ENCODE measurements around the gene SIPA1L2.

Gene SIPA1L2, protein sequence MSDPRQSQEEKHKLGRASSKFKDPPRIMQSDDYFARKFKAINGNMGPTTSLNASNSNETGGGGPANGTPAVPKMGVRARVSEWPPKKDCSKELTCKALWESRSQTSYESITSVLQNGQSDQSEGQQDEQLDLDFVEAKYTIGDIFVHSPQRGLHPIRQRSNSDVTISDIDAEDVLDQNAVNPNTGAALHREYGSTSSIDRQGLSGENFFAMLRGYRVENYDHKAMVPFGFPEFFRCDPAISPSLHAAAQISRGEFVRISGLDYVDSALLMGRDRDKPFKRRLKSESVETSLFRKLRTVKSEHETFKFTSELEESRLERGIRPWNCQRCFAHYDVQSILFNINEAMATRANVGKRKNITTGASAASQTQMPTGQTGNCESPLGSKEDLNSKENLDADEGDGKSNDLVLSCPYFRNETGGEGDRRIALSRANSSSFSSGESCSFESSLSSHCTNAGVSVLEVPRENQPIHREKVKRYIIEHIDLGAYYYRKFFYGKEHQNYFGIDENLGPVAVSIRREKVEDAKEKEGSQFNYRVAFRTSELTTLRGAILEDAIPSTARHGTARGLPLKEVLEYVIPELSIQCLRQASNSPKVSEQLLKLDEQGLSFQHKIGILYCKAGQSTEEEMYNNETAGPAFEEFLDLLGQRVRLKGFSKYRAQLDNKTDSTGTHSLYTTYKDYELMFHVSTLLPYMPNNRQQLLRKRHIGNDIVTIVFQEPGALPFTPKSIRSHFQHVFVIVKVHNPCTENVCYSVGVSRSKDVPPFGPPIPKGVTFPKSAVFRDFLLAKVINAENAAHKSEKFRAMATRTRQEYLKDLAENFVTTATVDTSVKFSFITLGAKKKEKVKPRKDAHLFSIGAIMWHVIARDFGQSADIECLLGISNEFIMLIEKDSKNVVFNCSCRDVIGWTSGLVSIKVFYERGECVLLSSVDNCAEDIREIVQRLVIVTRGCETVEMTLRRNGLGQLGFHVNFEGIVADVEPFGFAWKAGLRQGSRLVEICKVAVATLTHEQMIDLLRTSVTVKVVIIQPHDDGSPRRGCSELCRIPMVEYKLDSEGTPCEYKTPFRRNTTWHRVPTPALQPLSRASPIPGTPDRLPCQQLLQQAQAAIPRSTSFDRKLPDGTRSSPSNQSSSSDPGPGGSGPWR (N-terminal part only)

DNA sequence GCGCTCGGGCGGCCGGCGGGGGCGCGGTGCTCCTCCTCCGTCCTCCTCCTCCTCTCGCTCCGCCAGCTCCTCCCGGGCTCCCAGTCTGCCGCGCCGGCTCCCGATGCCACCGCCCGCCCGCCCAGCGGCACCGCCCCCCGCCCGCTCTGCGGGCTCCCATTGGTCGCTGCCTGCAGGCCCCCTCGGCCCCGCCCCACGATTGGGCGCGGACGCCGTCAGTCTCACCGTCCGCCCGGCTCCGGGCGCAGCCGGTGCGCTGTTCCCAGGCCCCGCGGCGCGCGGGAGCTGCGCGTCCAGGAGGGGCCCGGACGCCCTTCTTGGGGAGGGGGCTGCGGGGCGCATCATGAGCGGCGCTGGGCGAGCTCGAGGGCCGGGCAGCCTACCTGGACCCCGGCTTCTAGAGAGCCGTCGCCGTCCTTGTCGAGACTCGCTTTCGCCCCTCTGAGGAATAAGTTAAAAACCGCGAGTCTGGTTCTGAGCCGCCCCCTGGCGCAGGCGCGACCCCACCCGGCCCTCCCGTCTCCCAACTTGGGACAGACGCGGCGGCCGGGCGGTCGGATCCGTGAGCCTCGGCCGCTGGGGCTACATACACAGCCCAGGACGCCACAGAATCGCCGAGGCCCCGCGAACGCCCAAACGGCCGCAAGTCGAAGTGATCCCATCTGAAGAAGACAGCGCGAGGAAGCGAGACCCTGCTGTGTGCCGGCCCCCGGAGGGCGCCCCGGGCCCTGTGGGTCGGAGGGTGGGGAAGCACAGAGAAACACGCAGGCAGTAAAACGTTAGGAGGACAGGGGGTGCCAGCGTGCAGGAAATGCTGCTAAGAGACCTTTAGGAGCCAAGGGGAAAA, at the start of gene SIPA1L2:
Gene SIPA1L2, minus strand, starts transcription at position 87 of the 847 bp plus-strand sequence. CDS start 114,794 bp downstream, outside the sequence.
- peak; percentile 74 to 84 (median 78) for DNase-seq (ENCODE audit: low read depth in 3 of 3)

DNA sequence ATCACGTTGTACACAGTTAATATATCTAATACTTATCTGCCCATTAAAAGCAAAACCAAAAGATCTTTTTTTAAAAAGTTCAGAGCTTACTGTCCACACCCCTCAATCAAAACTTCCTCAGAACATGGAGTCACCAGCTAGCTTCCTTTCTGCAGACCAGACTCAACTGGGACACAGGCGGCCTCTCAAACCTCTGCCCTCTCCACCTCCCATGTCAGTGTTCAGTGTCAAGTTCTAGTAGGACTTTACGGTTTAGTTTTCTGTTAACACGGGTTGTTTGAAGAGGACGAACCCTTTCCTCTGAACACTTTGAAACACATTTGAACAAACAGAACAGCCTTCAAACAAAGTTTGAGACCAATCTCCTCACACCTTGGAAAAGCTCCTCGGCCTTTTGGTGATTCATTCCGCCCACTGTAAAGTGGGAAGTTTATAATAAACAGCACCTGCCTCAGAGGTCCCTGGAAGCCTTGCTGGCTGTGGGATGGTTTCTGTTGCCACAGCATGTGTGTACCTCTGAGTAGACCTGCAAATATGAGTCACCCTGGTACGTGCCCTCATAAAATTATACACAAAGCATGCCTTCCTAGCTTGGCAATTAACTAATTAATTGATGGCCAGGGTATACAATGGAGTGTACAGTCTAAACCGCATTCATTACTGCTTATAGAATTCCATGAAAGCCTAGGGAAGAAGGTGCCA, 48.4 kb upstream of the SIPA1L2 start:
- DNase-seq (ENCODE audit: low read depth in 3 of 3) = no peak

DNA sequence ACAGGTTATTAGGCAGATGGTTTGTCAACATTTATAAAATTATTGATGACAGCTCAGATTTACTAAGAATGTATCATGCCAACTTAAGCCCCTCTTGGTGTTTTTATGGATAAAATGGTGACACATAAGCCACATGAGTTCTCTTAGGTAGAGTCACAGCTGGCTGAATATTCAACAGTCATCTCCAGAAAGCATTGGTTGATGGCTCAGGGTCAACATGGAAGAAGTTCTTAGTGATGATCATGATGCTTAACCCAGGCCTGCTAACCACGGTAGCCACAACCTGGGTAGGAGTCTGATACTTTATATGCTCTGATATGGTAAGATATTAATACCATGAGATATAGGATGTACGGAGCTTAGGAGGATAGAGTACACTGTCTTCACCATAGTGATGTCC, 46.4 kb upstream of the SIPA1L2 start:
- no peak for DNase-seq (ENCODE audit: low read depth in 3 of 3)

DNA sequence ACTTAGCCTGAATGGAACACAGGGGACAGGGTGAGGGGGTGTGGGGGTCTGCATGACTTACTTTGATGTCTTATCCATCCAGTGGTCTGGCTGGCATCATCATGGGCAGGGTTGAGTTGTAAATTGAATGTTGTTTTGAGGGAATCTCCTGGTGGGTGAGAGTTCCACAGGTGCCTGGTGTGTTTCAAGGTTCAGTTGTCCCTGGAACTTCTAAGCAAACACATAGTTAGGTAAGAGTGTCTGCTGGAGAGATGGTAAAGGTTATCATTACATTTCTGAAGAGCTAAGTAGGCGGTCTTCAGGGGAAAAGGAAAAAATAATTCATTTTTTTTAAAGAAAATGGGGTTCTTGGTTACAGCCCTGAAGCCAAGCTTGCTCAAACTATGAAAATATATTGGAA, 46.0 kb upstream of the SIPA1L2 start:
- no peak for DNase-seq (ENCODE audit: low read depth in 3 of 3)

DNA sequence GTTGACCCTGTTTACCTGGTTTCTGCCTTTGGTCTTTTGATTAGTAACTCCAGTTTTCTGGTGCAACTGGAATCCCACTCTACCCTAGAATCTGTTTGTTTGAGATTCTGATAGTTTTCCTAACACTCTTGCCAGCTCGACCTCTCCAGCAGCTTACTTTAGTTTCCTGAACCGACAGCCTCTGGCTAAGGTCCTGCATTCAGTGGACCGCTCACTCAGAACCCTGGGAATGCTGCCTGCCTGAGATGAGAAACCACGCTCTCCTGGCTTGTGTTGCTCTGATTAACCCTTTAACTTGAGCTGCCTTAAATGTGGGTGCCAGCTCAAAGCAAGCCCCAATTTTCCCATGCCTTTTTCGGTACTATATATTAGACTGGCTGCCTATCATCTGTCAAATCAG, 45.3 kb upstream of the SIPA1L2 start:
- no peak for DNase-seq (ENCODE audit: low read depth in 3 of 3)

DNA sequence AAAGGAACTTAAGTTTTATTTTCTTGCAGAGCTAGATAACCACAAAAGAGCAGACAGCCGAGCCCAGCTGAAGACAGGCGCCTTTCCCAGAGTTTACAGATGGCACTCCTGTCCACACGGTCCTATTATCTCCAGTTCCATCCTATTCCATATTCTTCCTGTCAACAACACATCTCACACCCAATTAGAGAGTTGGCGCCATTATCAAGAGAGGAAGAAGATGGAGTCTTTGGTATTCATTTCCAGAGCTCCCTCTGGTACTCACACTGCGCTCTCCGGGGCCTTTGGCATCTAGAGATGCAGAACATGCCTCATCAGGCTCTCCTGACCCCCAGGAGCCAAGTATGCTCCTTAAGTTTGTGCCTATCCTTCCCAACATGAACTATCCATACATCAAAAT, 43.3 kb upstream of the SIPA1L2 start:
- DNase-seq (ENCODE audit: low read depth in 3 of 3) = no peak

DNA sequence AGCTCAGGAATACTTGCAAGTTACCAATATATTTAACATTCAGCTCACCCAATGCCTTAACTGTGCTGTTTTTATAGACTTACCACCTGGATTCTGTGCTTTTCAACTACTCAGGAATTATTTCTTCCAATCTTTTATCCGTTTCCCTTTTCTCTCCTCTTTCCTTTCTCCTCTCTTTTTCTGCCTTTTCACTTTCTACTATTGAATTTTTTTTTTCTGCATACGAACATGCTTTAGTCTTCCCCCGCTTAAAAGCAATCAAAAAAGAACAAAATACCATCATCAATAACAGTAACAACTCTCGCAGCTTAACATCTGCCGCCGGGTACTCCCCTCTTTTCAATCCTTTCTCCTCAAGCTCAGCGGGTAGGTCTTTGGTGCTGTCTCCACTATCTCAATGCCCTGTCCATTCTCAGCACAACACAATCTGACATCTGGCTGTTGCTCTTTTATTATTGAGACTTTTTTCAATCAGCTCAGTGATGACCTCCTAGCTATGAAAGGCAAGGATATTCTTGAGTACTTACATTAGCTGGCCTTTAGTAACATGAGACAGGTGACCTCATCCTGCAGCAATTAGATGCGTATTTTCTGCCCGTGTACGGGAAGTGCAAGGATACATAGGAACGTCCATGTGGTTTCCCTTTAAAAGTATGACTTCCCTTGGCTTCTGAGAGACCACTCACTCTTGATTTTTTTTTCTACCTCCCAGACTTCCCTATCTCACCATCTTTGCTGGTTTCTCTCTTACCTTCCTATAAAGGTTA, 40.2 kb upstream of the SIPA1L2 start:
- DNase-seq (ENCODE audit: low read depth in 3 of 3) = no peak

DNA sequence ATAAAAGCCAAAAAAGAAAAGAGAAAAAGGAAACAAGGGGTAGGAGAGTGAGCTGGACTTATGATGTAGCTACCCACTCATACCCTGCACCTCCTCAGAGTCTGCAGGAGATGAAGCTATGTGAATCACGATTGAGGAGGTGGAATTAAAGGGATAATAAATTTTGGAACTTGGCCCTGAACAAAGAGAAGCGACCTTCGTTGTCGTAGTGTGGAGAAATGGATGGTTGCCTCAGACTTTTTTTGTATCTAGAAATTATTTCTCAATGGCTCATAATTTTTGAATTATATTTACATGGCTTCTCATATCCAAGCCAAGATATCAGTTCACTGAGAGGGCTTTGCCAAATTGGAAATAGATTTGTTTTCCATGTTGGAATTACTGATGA, 37.8 kb upstream of the SIPA1L2 start:
- no peak for DNase-seq (ENCODE audit: low read depth in 3 of 3)

DNA sequence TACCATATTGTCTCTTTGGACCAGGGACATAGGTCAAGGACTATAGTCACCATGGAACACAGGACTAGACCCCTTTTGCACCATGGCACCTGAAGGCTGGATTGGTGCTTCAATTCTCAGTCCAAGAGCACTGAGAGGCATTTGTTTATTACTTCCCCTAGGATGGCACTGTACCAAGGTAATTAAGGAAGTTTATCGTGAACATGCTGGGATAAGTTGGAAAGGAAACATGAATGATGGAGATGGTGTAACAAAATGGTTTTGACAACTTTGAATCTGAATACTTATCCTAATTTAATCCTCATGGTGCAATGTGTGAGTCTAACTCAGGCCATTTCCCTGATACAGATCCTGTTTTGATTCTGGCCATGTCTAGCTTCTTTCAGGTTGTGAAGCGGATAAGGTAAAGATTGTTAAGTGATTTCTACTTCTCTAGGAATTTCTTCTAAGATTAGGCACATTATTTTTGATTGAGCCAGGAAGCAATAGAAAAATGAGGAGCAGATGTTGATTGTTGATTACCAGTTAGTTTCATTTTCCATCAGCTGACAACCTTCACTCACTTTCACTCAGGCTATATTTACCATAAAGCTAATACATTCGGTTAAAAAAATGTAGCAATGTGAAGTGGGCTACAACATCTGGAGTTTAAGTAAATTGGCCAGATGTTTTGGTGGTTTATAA, 37.3 kb upstream of the SIPA1L2 start:
- DNase-seq (ENCODE audit: low read depth in 3 of 3) = no peak

DNA sequence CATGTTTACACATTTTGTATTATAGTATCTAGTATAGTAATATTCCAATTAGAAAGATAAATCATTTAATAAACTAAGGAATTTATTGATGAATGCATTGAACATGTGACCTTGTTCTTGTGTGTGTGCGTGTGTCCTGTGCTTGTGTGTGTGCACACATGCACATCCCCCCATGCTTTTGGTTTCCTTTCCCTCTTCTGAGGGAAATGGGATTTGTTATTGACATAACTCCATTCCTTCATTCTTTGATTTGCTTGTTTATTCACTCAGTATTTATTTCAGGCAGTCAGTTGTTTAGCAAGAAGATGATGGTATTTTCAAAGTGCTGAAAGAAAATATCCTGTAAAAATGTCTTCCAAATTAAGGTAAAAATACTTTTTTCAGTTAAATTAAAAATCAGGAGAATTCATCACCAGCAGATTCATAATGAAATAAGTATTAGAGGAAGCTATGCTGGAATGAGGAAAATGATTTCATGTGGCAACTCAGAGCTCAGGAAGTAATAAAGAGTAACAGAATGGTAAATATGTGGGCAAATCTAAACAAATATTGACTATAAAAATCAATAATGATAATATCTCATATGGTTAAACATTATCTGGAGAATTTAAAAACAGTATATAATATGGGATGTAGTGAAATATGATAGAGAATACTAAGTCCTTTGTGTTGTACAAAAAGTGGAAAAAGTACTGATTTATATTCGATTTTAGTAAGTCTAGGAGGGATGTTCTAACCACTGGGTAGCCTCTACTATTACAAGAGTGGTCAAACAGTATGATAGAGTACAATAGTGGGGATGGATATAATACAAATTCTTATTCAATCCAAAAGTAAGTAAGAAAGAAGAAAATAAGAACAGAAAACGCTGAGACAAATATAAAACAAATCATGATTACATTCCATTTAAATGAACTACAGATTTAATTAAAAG, 35.2 kb upstream of the SIPA1L2 start:
- DNase-seq (ENCODE audit: low read depth in 3 of 3) = no peak

DNA sequence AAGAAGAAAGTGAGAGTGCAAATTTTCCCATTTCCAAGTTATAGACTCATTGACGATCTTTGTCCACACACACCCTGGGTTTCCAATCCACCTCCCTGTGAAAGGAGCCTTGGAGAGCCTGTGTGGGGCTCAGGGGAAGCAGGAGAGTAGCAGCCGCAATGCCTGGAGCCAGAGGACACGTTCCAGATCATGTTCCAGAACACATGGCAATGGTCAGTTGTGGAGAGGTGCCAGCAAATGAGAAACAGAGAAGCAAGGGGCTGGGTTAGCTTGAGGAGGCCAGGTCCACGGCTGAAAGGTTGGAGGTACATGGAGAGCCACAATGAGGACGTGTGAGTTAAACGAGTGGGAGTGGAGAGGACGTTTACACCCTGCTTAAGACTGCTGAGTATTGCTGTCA, 33.0 kb upstream of the SIPA1L2 start:
- DNase-seq (ENCODE audit: low read depth in 3 of 3) = no peak

DNA sequence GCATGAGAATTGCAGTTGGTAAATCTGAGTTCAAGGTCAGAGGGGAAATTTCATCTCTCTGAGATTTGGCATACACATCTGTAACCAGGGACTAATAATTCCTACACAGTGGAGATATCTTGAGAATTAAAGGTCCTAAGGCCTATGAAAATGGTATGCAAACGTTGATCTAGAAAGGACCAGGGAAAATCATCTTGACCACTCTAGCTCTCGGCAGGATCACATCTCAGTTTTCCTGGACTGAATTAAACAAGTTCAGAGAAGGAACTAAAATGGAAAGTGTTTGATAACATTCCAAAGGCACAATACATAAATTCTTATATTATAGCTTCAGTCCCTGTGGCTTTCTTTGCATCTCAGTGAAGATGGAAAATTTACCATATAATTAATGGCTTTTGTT, 28.5 kb upstream of the SIPA1L2 start:
- DNase-seq (ENCODE audit: low read depth in 3 of 3) = no peak

DNA sequence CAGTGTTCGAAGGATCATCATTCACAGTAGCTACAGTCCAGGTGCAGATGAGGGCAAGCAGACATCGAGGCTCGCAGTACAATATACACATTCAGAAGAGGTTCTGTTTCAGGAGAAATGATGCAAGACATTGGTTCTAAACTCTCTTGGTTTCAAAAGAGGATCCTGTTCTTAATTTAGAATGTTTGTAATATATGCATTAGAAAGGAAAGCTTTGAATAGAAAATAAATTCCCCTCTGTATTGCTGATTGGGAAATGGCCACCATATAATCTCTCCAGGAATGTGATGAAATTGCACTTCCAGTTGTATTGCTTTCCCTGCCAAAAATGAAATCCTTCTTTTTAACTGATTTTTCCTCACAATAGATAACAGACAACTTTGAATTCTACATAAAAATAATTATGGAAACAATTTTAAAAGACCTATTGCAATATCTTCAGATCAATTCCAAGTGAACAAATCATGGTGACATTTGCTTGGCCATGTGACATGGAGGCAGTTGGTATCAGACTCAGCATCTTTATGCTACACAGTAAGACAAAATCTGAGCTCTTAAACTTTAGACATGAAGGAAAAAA, 27.6 kb upstream of the SIPA1L2 start:
- DNase-seq (ENCODE audit: low read depth in 3 of 3) = no peak

DNA sequence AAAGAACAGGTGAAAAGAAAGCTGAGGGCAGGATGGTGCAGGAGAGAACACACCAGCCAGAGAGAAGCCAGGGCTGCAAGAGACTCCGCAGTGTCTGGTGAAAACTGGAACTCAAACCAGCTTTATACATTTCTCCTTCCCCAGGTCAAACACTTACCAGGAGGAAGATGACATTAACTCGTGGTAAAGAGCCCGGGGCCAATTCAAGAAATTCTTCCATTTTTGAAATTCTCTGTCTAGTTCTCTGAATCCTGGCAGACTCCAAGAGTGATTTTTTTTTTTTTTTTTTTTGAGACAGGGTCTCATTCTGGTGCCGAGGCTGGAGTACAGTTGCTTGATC, 25.8 kb upstream of the SIPA1L2 start:
- DNase-seq (ENCODE audit: low read depth in 3 of 3) = no peak

DNA sequence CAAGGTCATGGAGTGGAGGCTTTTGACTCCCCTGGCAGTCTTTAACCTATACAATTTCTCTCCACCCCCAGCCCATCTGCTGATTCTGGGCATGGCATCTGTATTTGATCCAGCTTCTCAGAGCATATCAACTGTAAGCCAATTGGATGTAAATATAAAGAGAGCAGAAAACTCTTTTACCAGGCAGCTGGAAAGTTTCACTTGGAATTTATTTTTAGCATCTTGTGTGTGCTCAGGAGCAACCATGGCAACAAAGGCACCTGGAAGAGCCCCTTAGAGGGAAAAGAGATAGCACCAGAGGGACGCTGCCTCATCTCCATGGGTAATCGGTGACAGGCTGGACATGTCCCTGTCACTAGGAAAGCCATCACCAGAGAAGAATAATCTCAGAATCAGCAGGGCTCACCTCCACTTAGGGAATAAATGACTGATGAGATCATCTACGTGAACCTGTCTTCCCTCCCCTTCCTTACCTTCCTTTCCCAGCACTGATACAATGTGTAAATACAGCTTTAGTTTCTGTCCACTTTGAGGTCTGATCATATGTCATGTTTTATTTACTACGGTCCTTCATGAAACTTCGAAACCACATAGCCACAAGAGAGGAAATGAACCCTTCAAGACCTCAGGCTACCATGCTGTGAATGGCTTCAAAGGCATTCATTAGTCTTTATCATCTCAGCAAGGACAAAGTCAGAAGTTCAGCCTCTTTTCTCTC, 25.3 kb upstream of the SIPA1L2 start:
- DNase-seq (ENCODE audit: low read depth in 3 of 3) = no peak

DNA sequence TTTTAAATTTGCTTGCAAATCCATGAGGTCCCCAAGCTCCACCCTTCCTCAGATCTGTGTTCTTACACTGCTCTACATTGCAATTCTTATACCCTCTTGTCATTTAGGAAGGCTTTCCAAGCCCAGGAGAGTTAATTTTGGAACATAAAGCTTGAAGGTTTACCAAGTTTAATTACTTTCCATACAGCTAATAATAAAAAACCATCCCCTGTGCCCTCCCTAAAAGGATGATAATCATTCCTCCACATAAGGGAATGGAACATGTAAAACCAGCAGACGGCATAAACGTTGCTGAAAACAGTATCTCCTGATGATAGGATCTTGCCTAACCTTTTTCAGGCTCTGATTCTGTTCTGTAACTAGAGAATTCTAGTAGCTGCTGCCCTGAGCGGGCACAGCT, 23.9 kb upstream of the SIPA1L2 start:
- no peak for DNase-seq (ENCODE audit: low read depth in 3 of 3)

DNA sequence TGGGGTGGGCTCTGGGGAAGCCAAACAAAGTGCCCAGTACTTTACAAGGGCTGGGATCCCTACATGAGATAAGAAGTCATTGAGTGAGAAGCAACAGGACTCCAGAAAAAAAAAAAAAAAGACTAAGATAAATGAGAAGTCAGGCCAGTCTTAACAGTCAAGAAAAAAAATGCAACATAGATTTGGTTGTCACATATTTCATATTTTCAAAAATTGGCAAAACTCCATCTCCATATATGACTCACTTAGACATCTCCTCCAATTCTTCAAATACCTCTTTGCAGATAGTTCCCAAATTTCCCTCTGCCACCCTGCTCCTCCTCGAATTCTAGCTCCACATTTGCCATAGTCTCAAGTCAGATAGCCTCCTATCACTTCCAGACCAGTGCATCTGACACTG, 20.9 kb upstream of the SIPA1L2 start:
- no peak for DNase-seq (ENCODE audit: low read depth in 3 of 3)
